Measurements from ENCODE around the gene RSPRY1. TPM values are rescaled to one million over a fixed set of nuclear protein-coding genes. Genes with fewer than 3 reads are reported as not detected.

Gene RSPRY1
- total and polyA plus RNA-seq, 8 donors, result 32.5 to 46.8 (median 39.8) TPM

DNA sequence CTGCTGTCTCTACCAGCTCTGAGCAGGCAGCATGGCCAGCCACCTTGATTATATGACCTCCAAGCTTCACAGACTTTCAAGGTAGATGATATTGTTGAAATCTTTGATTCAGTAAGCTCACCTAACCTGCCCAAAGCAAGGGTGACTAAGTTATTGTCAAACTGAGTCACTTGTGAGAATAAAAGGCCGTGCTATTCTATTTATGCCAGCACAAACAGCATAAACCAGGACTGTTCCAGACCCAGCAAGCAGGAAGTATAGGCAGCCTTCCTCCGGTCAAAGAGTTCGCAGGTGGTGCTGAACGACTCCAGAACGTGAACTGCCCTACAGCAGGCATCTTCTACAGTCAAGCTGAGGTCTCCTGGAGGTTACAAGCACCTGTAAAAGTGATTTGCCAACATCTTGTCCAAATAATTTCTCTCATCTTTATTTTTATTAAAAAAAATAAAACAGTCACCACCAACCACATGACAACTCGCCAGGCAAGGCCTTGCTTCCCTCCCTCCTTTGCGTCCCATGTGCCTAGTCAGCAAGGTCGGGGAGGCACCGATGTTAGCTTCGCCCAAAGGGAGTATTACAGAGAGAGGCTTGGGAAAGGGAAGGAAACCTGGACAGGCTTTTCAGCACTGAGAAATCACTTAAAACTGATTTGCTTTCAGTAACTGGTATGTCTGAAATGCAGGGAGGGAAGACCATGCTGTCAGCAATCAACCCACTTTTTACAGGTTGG is 69.7 kb downstream of the RSPRY1 start:
- no peaks in the 10 kb centered on the region for H3K27me3 ChIP-seq
- ATAC-seq (no peak), DNase-seq (peak in 1 of 4 donors; percentile 28)
- intact Hi-C loops (cut with DNase I), result no loop called here
- TF ChIP-seq CTCF (IDR thresholded peaks at IDR 0.05), result no peak
- H3K9me3 ChIP-seq, result no peaks in the 10 kb centered on the region
- no peak overlapping the region for H3K27ac ChIP-seq
- H3K4me3 ChIP-seq, result no peak overlapping the region
- H3K36me3 ChIP-seq, result peaks cover 0 to 72% of the 10 kb centered on the region in 2 donors
- H3K4me1 ChIP-seq, result peaks cover 0 to 10% of the 10 kb centered on the region in 2 donors

- no peak overlapping the region for H3K27ac ChIP-seq
- peak in 1 of 4 donors; percentile 63 for DNase-seq
- intact Hi-C loops (cut with DNase I), result no loop called here
These were observed 70.7 kb downstream of the RSPRY1 start for GRCh38 chr16:57256601-57257395.

DNA sequence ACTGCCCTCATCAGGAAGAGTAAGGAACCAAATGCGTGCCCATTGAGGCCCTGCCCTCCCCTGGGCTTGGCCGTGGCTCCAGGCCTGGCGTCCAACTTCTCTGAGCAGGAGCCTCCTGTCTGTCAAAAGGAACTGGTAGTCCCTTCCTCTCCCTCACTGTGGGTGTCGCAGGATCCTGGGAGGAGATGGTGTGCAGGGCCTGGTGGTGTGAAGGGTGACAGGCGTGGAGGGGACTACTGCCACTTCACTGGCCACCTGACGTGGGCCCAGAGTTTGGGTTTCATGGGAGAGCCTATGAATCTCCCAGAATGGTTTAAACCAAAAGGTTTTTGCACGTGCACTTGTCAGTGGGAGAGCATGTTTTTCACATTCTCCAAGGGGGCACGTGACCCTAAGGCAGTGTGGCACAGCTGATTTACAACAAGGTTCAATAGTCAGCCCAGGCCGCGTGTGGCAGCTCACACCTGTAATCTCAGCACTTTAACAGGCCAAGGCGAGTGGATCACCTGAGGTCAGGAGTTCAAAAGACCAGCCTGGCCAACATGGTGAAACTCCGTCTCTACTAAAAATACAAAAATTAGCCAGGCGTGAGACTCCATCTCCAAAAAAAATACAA is 71.4 kb downstream of the RSPRY1 start:
- no peaks in the 10 kb centered on the region for H3K9me3 ChIP-seq
- H3K4me1 ChIP-seq, result peaks cover 0 to 10% of the 10 kb centered on the region in 2 donors
- H3K27ac ChIP-seq, result no peak overlapping the region
- no peak overlapping the region for H3K4me3 ChIP-seq
- ATAC-seq (no peak), DNase-seq (peak in 1 of 4 donors; percentile 41)
- intact Hi-C loops (cut with DNase I), result no loop called here
- TF ChIP-seq CTCF (IDR thresholded peaks at IDR 0.05), result no peak
- peaks cover 0 to 55% of the 10 kb centered on the region in 2 donors for H3K36me3 ChIP-seq
- no peaks in the 10 kb centered on the region for H3K27me3 ChIP-seq

More at GRCh38 chr16:57256601-57257395, 70.7 kb downstream of the RSPRY1 start:
- ATAC-seq, result no peak
- H3K4me3 ChIP-seq, result no peak overlapping the region
- no peak for TF ChIP-seq CTCF (IDR thresholded peaks at IDR 0.05)
- no peaks in the 10 kb centered on the region for H3K27me3 ChIP-seq
- no peaks in the 10 kb centered on the region for H3K9me3 ChIP-seq
- peaks cover 0 to 10% of the 10 kb centered on the region in 2 donors for H3K4me1 ChIP-seq
- peaks cover 0 to 63% of the 10 kb centered on the region in 2 donors for H3K36me3 ChIP-seq

GRCh38 chr16:57258226-57258909 is 72.2 kb downstream of the RSPRY1 start:
- DNase-seq, result no peak

More at GRCh38 chr16:57258226-57258909, 72.2 kb downstream of the RSPRY1 start:
- ATAC-seq, result no peak
- no peak overlapping the region for H3K27ac ChIP-seq
- TF ChIP-seq CTCF (IDR thresholded peaks at IDR 0.05), result no peak
- intact Hi-C loops (cut with DNase I), result no loop called here
- H3K36me3 ChIP-seq, result peaks cover 0 to 47% of the 10 kb centered on the region in 2 donors
- H3K4me1 ChIP-seq, result peaks cover 0 to 10% of the 10 kb centered on the region in 2 donors
- no peaks in the 10 kb centered on the region for H3K9me3 ChIP-seq
- no peaks in the 10 kb centered on the region for H3K27me3 ChIP-seq
- no peak overlapping the region for H3K4me3 ChIP-seq
